Body of pancreas (tissue), 4 donors: ENCODE results near the gene PDE6H. TPM values are rescaled to one million over a fixed set of nuclear protein-coding genes. Genes with fewer than 3 reads are reported as not detected.

Experiments
- ATAC-seq: fragments of 150-250 bp; one replicate; pipeline ENCODE4 v1.9.1; 2016
- DNase-seq, 4 donors: peaks; one replicate each; pipeline ENCODE4 v3.0.0-alpha.2; 2019
- H3K27ac ChIP-seq, 4 donors: fragments of 200-600 bp; sonication (generic); 1 replicate in 3 of 4; 2 replicates in 1 of 4; pipeline versions ENCODE4 v1.5.1 to v1.6.1; 2016 to 2019; ENCODE audit warnings: mild to moderate bottlenecking in 1 of 4, mixed read lengths in 1 of 4, moderate library complexity in 1 of 4
- H3K27me3 ChIP-seq, 2 donors: fragments of 200-600 bp; sonication (generic); one replicate each; pipeline ENCODE4 v1.6.0; 2016; ENCODE audit warnings: mild to moderate bottlenecking in 1 of 2
- H3K36me3 ChIP-seq, 2 donors: fragments of 200-600 bp; sonication (generic); replicated peaks in 1 of 2; 2 replicates each; pipeline ENCODE4 v1.5.1; 2016; ENCODE audit warnings: low read depth in 2 of 2; ENCODE audit not compliant: insufficient read depth in 1 of 2
- H3K4me1 ChIP-seq: fragments of 200-600 bp; sonication (generic); one replicate; pipeline ENCODE4 v1.6.0; 2016
- H3K4me3 ChIP-seq, 2 donors: fragments of 200-600 bp; sonication (generic); 1 replicate in 1 of 2; 2 replicates in 1 of 2; pipeline ENCODE4 v1.5.1; 2016 to 2019
- H3K9me3 ChIP-seq, 3 donors: fragments of 200-600 bp; sonication (generic); 1 replicate in 2 of 3; 2 replicates in 1 of 3; pipeline ENCODE4 v1.5.1; 2016
- POLR2A ChIP-seq, 3 donors: fragments of 450-650 bp; IDR thresholded peaks; one replicate each; pipeline ENCODE4 v1.6.1; 2016; ENCODE audit warnings: antibody characterized with exemption in 3 of 3, mild to moderate bottlenecking in 2 of 3
- WGBS, 2 donors: methylation state at CpG; one replicate each; pipeline ENCODE4 v1.1.5; 2017; 5-methylcytosine and 5-hydroxymethylcytosine counted together
- intact Hi-C: fragments of 100-400 bp; cut with DNase I; formaldehyde crosslinking; loops from one replicate; pipeline ENCODE4 v1.15.1; 2023
- total RNA-seq, 2 donors: library from RNA; depleted of rRNA; stranded (reverse); fragments of >200 nt; gene quantifications; one replicate each; pipeline ENCODE4 v1.1.0, GENCODE V29; 2016
- TF ChIP-seq, protein P1 (sequence below), 7 experiments: fragments of 450-650 bp in 4 of 7; fragments of 200-600 bp in 3 of 7; sonication (generic) in 3 of 7; IDR thresholded peaks; one replicate each; pipeline ENCODE4 v1.5.1; 2016 to 2019; ENCODE audit warnings: antibody characterized with exemption in 7 of 7

Gene PDE6H
- total RNA-seq, 2 donors from 2014 or later = not detected

DNA sequence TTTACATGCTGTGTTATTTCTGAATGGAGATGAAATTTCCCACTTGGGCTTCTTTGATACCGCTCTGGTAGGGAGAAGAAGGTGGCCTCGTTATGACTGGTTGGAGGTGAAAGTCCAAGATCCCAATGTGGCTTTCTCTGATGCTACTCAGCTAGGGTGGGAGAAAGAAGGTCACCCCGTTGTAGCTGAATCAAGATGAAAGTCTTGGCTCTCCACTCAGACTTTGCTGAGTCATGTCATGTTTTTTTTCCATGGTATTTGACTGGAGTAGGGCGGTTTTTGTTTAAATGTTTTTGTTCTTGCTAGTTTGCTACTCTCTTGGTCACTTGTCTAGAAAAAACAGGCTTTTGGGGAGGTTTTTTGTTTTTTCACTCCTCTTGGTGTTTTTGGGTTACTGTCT is 2.4 kb upstream of the PDE6H start:
- Histone ChIP-seq H3K9me3 (no peaks in the 10 kb centered on the region), H3K4me3 (no peak overlapping the region), H3K27me3 (no peaks in the 10 kb centered on the region), H3K27ac (no peak overlapping the region), H3K36me3 (no peaks in the 10 kb centered on the region), H3K4me1 (no peaks in the 10 kb centered on the region)
- ATAC-seq = no peak
- WGBS, 2 donors = 70% methylated on average over 4 of the region's 4 CpGs
- TF ChIP-seq POLR2A (IDR thresholded peaks at IDR 0.05) = no peak
- intact Hi-C loops = no loop called here
- no peak for DNase-seq

DNA sequence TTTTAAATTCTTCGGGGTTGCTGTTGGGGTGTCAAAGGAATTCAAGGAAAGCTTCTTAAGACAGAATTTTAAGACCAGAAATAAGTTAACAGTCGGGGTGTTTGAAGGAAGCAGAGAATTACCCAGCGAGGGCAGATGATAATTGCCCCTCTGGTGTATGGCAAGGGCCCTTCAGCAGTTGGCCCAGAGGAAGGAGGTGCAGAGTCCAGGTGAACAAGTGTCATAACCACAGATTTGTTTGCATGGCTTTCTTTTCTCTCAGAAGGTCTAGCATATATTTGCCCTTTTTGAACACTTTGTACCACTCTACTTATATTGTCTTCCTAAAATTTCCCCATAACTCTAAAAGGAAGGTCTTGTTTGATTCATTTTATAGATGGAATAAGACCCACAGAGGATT is 1.8 kb downstream of the PDE6H start:
- Histone ChIP-seq H3K27me3 (no peaks in the 10 kb centered on the region), H3K27ac (no peak overlapping the region), H3K4me1 (no peaks in the 10 kb centered on the region), H3K4me3 (no peak overlapping the region), H3K36me3 (no peaks in the 10 kb centered on the region), H3K9me3 (no peaks in the 10 kb centered on the region)
- intact Hi-C loops = no loop called here
- ATAC-seq (no peak), DNase-seq (no peak)
- TF ChIP-seq, protein P1, sequence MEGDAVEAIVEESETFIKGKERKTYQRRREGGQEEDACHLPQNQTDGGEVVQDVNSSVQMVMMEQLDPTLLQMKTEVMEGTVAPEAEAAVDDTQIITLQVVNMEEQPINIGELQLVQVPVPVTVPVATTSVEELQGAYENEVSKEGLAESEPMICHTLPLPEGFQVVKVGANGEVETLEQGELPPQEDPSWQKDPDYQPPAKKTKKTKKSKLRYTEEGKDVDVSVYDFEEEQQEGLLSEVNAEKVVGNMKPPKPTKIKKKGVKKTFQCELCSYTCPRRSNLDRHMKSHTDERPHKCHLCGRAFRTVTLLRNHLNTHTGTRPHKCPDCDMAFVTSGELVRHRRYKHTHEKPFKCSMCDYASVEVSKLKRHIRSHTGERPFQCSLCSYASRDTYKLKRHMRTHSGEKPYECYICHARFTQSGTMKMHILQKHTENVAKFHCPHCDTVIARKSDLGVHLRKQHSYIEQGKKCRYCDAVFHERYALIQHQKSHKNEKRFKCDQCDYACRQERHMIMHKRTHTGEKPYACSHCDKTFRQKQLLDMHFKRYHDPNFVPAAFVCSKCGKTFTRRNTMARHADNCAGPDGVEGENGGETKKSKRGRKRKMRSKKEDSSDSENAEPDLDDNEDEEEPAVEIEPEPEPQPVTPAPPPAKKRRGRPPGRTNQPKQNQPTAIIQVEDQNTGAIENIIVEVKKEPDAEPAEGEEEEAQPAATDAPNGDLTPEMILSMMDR (IDR thresholded peaks at IDR 0.05) = no peak
- no peak for TF ChIP-seq POLR2A (IDR thresholded peaks at IDR 0.05)
- 88 to 93% methylated on average over 3 of the region's 3 CpGs for WGBS, 2 donors

DNA sequence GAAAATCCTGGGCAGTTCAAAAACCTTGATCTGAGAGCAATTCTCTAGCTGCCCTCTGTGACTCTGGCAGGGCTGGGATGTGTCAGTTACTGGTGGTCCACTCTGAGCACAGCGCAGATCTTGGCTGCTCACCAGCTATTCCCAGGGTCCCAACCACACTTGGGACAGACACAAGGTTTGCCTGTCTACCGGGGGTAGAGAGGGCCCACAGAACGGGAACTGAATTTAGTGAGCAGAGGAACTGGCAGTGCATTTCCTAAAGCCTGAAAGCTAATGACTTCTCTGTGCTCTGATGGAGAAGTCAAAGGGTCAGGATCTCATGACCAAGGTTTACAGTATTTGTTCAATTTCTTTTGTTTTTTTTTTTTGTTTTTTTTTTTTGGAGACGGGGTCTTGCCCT is 2.6 kb downstream of the PDE6H start:
- H3K36me3 ChIP-seq = no peaks in the 10 kb centered on the region
- TF ChIP-seq POLR2A (IDR thresholded peaks at IDR 0.05) = no peak
- TF ChIP-seq, protein P1 (IDR thresholded peaks at IDR 0.05) = no peak
- 83 to 93% methylated on average over 4 of the region's 4 CpGs for WGBS, 2 donors
- intact Hi-C loops = no loop called here
- H3K4me1 ChIP-seq = no peaks in the 10 kb centered on the region
- no peaks in the 10 kb centered on the region for H3K27me3 ChIP-seq
- ATAC-seq (no peak), DNase-seq (no peak)
- no peak overlapping the region for H3K4me3 ChIP-seq
- no peak overlapping the region for H3K27ac ChIP-seq
- no peaks in the 10 kb centered on the region for H3K9me3 ChIP-seq

DNA sequence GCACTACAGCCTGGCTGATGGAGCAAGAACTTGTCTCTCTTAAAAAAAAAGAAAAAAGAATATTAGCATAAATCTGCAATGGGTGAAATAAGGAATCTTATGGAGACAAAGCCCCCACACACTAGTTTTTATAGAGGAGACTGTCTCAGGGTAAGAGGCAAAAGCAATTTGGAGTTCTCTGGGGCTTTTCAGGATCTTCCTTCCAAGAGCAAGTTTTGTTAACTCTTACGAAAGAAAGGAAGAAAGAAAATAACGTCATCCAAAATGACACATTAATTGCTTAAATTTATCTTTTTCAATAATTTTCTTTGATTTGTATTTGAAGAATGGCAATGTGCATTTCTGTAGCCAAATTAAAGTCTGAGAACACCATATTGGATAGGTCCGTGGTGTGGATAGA is 3.8 kb downstream of the PDE6H start:
- H3K27me3 ChIP-seq = no peaks in the 10 kb centered on the region
- intact Hi-C loops = no loop called here
- no peak overlapping the region for H3K4me3 ChIP-seq
- WGBS, 2 donors = 75 to 85% methylated on average over 3 of the region's 3 CpGs
- TF ChIP-seq POLR2A (IDR thresholded peaks at IDR 0.05) = no peak
- TF ChIP-seq, protein P1 (IDR thresholded peaks at IDR 0.05) = no peak
- H3K27ac ChIP-seq = no peak overlapping the region
- no peaks in the 10 kb centered on the region for H3K36me3 ChIP-seq
- no peak for DNase-seq
- no peak for ATAC-seq
- no peaks in the 10 kb centered on the region for H3K9me3 ChIP-seq
- no peaks in the 10 kb centered on the region for H3K4me1 ChIP-seq

DNA sequence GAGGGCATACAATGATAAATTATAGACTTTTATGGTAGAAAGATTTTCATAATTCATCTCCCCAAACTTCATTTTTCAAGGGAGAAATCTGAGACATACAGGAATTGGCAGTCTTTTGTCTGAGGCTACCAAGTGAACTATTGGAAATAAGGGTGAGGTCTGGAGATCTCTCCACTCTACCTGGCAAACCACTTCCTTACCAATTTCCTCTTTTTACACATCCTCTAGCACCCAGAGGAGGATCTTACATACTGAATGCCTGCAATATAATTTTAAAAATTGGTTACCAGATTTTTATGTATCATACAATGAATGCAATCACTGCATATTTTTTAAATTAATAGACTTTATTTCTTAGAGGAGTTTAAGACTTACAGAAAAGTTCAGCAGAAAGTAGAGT is 6.6 kb downstream of the PDE6H start:
- Histone ChIP-seq H3K27ac (no peak overlapping the region), H3K27me3 (no peaks in the 10 kb centered on the region), H3K36me3 (no peaks in the 10 kb centered on the region), H3K4me3 (no peak overlapping the region), H3K4me1 (no peaks in the 10 kb centered on the region), H3K9me3 (no peaks in the 10 kb centered on the region)
- DNase-seq (no peak), ATAC-seq (no peak)
- intact Hi-C loops = no loop called here
- TF ChIP-seq POLR2A (IDR thresholded peaks at IDR 0.05) = no peak
- TF ChIP-seq, protein P1 (IDR thresholded peaks at IDR 0.05) = no peak
